HG03378 (cell line): Measurements from ENCODE around the gene QRFP.

ENCODE experiments used
- ATAC-seq: cut with Tn5 transposase; IDR thresholded peaks from one replicate; pipeline ENCODE4 v1.9.1; 2021; ENCODE audit warnings: mild to moderate bottlenecking, moderate library complexity; ENCODE audit not compliant: unreplicated experiment

QRFP gene

GRCh38 chr9:130893341-130894101 is 3.1 kb downstream of the QRFP start:
- no peak for ATAC-seq

- no peak for ATAC-seq
Observed at GRCh38 chr9:130892477-130893304, 3.9 kb downstream of the QRFP start.

- ATAC-seq = no peak
Observed at GRCh38 chr9:130891688-130892476, 4.7 kb downstream of the QRFP start.

DNA sequence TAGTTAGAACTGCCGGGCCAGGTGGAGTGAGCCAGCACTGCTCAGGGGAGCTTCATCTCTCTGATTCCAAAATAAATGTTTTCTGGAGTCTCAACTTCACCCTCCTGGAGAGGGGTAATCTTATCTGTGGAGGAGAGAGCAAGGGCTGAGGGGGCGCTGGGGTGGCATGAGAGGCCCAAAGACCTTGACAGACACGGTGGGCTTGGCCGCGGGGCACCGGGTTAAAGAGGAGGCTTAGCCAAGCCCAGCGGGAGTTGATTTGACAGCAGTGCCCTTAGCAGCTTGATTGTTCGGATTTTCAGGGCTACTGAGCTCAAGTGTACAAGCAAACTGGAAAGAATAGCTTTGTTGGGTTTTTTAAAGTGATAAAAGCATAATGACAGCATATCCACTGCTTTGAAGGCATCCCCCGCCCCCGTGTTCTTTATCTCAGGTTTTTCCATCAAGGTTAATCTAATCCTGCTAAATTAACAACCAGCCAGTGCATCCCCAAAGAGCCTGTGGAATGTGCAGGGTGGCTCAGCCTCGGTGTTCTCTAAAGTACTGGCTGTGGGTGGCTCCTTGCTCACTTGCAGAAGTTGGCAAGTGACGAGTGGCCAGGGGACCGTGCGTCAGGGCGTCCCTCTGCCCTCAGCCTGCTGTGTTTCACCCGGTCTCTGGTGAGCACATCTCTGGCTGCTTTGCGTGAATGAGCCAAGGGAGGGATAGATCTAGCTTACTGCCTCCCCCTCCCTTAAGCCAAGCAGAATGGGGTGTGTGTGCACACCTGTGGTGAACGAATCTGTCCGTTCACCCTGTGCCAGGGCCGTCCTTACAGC is 5.5 kb downstream of the QRFP start:
- no peak for ATAC-seq

DNA sequence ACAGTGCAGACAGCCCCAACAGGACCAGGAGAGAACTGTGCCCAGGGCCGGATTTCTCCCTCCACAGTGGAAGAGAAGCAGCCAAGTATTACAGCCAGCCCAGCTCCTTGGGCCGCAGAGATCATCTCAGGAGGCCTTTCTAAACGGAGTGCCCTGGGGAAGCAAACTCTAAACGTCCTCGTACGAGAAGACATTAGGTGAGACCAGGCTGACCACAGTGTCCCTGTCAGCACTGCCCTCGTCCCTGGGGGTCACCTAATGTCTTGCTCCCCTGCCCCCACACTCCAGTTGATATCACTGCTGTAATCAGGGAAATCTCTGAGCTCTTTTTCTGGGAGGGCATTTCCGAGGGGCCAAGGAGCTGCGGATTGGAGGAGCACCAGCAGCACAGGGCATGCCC is 6.5 kb downstream of the QRFP start:
- ATAC-seq = no peak

- ATAC-seq = no peak
Observed at GRCh38 chr9:130888146-130888885, 8.3 kb downstream of the QRFP start.

- ATAC-seq = no peak
Observed at GRCh38 chr9:130887494-130888144, 9.0 kb downstream of the QRFP start.

DNA sequence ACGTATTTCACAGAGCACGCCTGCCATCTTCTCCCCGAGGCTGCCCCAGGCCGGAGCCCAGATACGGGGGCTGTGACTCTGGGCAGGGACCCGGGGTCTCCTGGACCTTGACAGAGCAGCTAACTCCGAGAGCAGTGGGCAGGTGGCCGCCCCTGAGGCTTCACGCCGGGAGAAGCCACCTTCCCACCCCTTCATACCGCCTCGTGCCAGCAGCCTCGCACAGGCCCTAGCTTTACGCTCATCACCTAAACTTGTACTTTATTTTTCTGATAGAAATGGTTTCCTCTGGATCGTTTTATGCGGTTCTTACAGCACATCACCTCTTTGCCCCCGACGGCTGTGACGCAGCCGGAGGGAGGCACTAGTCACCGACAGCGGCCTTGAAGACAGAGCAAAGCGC is 9.6 kb downstream of the QRFP start:
- no peak for ATAC-seq

GRCh38 chr9:130885484-130886375 is 10.9 kb downstream of the QRFP start:
- no peak for ATAC-seq

GRCh38 chr9:130884542-130885483 is 11.8 kb downstream of the QRFP start:
- no peak for ATAC-seq

GRCh38 chr9:130884111-130884531 is 12.5 kb downstream of the QRFP start:
- no peak for ATAC-seq

- ATAC-seq = no peak
Observed at GRCh38 chr9:130883479-130883878, 13.1 kb downstream of the QRFP start.

DNA sequence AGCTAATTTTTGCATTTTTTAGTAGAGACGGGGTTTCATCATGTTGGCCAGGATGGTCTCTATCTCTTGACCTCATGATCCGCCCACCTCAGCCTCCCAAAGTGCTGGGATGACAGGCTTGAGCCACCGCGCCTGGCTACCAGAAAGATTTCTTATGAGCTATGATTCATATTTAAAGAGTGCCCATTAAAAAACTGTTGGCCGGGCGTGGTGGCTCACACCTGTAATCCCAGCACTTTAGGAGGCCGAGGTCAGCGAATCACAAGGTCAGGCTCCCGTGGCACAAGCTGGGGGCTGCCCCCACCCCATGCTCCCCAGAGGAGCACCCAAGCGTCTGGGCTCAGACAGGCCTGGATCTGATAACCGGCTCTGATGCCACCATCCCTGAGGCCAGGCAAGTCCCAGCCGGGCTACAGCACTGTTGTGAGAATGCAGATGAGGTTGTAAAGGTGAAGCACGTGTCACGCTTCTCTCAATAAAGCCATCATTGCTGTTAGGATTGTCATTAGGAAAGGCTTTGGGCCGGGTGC is 13.9 kb downstream of the QRFP start:
- ATAC-seq = no peak

- no peak for ATAC-seq
Observed at GRCh38 chr9:130881516-130881915, 15.1 kb downstream of the QRFP start.

DNA sequence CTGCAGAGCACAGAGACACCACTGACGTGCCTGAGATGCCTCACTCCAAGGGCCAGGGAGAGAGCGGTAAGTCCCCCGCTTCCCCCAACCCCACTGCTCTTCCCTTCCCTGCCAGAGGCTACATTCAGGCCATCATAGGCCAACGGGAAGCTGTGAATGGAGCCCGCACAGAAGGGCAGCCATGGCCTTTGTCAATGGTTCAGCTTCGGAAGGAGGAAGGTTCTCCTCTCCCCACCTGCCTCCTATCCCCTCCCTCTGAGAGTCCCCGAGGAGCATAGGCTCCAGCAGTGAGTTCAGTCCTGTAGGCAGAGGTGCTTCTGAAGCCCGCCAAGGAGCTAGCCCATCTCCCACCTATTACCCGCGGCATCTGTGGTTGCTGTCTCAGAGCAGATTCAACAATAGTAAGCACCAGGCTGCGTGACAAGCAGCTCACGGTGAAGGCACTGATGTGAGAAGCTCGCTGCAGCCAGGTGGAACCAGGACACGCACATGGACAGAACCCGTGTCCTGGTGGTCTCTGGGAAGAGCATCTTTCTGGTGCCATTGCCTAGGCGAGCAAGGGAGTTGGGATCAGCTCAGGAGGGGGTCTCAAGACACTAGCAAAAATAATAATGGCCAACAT is 15.9 kb downstream of the QRFP start:
- ATAC-seq = no peak

DNA sequence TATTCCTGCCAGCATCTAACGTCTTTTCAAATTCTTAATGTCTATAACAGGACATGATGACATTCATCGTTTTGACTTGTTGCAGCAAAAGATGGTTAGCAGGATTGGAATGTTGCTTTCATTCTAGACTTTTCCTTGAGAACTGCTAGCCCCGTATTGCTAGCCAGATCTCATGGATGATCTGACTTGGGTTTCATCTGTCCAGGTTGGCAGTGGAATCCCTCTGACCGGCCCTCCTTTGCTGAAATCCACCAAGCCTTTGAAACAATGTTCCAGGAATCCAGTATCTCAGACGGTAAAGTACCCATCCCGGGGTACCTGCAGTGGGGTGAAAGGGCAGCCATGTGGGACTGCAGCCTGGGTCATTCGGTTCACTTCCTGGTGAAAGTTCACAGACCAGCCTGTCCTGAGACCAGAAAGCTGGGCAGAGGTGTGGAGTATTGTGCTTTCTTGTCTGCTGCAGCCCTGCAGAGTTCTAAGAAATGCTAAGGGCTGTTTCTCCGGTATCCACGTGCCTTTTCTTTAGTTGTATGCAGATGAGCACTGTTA is 16.7 kb downstream of the QRFP start:
- ATAC-seq = no peak
